Measurements from ENCODE around the gene PDE6A.

PDE6A gene

GRCh38 chr5:149857499-149857898, 87.1 kb downstream of the PDE6A start:
- no peak overlapping the region for H3K4me3 ChIP-seq (ENCODE audit: low read depth, low read length)
- TF ChIP-seq CTCF (IDR thresholded peaks at IDR 0.05; ENCODE audit: control insufficient read depth, extremely low read depth, insufficient read depth), result no peak
- DNase-seq (ENCODE audit: low read depth), result peak; percentile 88

DNA sequence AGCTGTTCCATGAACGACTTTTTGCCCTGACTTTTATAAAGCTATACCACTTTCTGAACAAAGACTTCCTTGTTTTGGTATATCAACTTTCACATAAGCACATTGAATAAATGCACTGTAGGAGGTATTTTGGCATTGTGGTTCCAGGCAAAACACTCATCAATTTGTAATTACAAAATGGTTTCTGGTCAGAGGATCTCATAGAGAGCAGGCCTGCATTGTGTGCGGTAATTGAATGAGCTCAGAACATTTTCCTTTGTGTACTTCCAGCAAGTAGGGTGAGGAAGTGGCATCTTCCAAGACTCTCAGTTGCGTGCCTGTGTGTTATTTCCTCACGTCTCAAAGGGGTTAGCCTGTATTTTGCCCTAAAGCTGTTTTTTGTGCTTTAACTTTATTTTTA, 89.2 kb downstream of the PDE6A start:
- no peak for TF ChIP-seq CTCF (IDR thresholded peaks at IDR 0.05; ENCODE audit: control insufficient read depth, extremely low read depth, insufficient read depth)
- H3K4me3 ChIP-seq (ENCODE audit: low read depth, low read length), result no peak overlapping the region
- no peak for DNase-seq (ENCODE audit: low read depth)

- H3K4me3 ChIP-seq (ENCODE audit: low read depth, low read length), result no peak overlapping the region
- DNase-seq (ENCODE audit: low read depth), result no peak
- TF ChIP-seq CTCF (IDR thresholded peaks at IDR 0.05; ENCODE audit: control insufficient read depth, extremely low read depth, insufficient read depth), result no peak
These were observed 89.7 kb downstream of the PDE6A start for GRCh38 chr5:149854866-149855265.

DNA sequence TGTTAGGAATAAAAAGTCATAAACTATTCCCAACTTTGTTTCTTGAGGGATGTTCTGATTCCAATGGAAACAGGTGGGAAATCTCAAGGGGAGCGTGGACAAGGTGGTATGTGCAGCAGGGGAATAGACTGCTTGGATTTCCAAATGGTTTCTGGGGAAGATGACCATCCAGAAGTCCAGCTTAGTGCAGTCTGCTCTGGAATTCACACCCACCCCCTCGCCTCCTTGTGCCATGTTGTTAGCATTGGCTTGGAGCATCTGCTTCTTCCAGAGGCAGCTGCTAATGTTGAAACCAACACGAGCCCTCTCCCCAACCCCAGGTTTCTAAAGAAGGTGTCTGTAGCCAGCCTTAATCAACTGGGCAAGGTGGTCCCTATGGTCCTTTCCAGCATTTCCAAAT, 90.9 kb downstream of the PDE6A start:
- no peak overlapping the region for H3K4me3 ChIP-seq (ENCODE audit: low read depth, low read length)
- no peak for TF ChIP-seq CTCF (IDR thresholded peaks at IDR 0.05; ENCODE audit: control insufficient read depth, extremely low read depth, insufficient read depth)
- DNase-seq (ENCODE audit: low read depth), result no peak

DNA sequence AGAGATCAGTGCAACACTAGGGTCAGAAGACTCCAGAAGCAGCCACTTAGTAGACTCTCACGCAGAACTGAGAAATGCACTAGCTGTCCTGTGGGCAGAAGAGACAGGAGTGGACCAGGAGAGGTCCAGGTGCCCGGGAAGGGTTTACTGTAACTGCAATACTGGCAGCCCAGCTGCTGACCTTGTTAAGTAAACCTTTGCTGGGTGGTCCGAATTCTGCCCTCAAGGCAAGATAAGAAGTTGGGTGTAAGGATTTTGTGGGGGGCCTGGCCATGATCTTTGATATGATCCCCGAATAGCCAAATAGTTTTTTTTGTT, 91.3 kb downstream of the PDE6A start:
- no peak overlapping the region for H3K4me3 ChIP-seq (ENCODE audit: low read depth, low read length)
- no peak for DNase-seq (ENCODE audit: low read depth)
- no peak for TF ChIP-seq CTCF (IDR thresholded peaks at IDR 0.05; ENCODE audit: control insufficient read depth, extremely low read depth, insufficient read depth)

DNA sequence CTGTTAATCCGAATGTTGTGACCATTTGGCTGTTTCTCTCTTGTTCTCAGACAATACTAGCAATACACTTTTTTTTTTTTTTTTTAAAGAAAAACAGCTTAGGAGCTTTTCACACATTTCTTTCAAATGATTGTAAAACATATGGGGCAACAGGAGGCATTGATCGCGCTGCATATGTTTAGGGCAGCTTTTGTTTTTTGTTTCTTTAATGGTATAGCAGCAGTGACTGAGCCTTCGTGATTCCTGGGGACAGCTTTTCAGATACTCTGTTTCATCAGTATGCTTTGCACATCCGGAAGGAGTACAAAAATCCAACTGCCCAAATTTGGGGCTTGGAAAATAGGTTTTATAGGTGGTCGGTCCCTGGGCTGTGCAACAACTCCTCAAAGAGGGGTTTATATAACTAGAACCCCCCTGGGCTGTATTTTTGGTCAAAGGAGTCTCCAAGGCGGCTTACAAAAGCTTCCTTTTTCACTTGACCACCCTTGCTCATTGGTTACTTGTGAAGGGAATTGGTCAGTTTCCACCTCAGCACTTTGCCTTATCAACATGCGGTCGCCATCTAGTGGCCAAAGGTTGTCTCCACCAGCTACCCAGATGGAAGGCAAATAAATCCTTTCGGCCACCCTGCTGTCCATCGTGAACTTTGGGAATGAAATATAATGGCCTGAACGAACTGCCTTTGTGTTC, 91.8 kb downstream of the PDE6A start:
- DNase-seq (ENCODE audit: low read depth), result peak; percentile 49
- TF ChIP-seq CTCF (IDR thresholded peaks at IDR 0.05; ENCODE audit: control insufficient read depth, extremely low read depth, insufficient read depth), result peak; percentile 96
- no peak overlapping the region for H3K4me3 ChIP-seq (ENCODE audit: low read depth, low read length)

- no peak overlapping the region for H3K4me3 ChIP-seq (ENCODE audit: low read depth, low read length)
- DNase-seq (ENCODE audit: low read depth), result no peak
- no peak for TF ChIP-seq CTCF (IDR thresholded peaks at IDR 0.05; ENCODE audit: control insufficient read depth, extremely low read depth, insufficient read depth)
These were observed 93.4 kb downstream of the PDE6A start for GRCh38 chr5:149851211-149851610.

All from LNCaP clone FGC (cell line).